Mucosa of rectum (tissue), 2 donors: ENCODE measurements around the gene IVNS1ABP.

Experiments used
- H3K27ac ChIP-seq, 2 donors: one replicate each; pipeline ENCODE4 v1.7.0; 2013; ENCODE audit warnings: inconsistent platforms in 2 of 2, low read depth in 2 of 2, low read length in 2 of 2
- H3K27me3 ChIP-seq, 2 donors: one replicate each; pipeline ENCODE4 v1.7.0; 2013; ENCODE audit warnings: low read length in 2 of 2; ENCODE audit not compliant: control insufficient read depth in 2 of 2, insufficient read depth in 2 of 2
- H3K36me3 ChIP-seq, 2 donors: one replicate each; pipeline ENCODE4 v1.7.0; 2013; ENCODE audit warnings: low read length in 2 of 2; ENCODE audit not compliant: control insufficient read depth in 2 of 2, insufficient read depth in 2 of 2
- H3K4me1 ChIP-seq, 2 donors: one replicate each; pipeline ENCODE4 v1.7.0; 2013; ENCODE audit warnings: low read length in 2 of 2, mild to moderate bottlenecking in 1 of 2; ENCODE audit not compliant: control insufficient read depth in 2 of 2, insufficient read depth in 2 of 2
- H3K4me3 ChIP-seq, 2 donors: one replicate each; pipeline ENCODE4 v1.7.0; 2013; ENCODE audit warnings: low read length in 2 of 2
- H3K9ac ChIP-seq, 2 donors: one replicate each; pipeline ENCODE4 v1.7.0; 2013; ENCODE audit warnings: low read length in 2 of 2, low read depth in 1 of 2, mild to moderate bottlenecking in 1 of 2
- H3K9me3 ChIP-seq, 2 donors: one replicate each; pipeline ENCODE4 v1.7.0; 2013; ENCODE audit warnings: low read length in 2 of 2; ENCODE audit not compliant: control insufficient read depth in 2 of 2
- donor health status: healthy.
- donor health status: Normal muscosa, but diverticular disease.

Gene IVNS1ABP

GRCh38 chr1:185317886-185318310 lies 855 bp upstream of the IVNS1ABP start:
- Histone ChIP-seq H3K36me3 (no peaks in the 10 kb centered on the region), H3K9ac (peak overlapping the region; percentile 83 to 88)

GRCh38 chr1:185316163-185317033 lies 645 bp downstream of the IVNS1ABP start:
- H3K9ac ChIP-seq: peak overlapping the region; percentile 98 to 99
- no peaks in the 10 kb centered on the region for H3K9me3 ChIP-seq
- H3K4me1 ChIP-seq: peaks cover 22 to 35% of the 10 kb centered on the region in 2 donors
- peak overlapping the region; percentile 99 for H3K27ac ChIP-seq
- H3K4me3 ChIP-seq: peak overlapping the region; percentile 96 to 99
- H3K36me3 ChIP-seq: no peaks in the 10 kb centered on the region
- H3K27me3 ChIP-seq: no peaks in the 10 kb centered on the region

More at GRCh38 chr1:185317886-185318310, 855 bp upstream of the IVNS1ABP start:
- H3K4me3 ChIP-seq: peak overlapping the region; percentile 96 to 99
- no peaks in the 10 kb centered on the region for H3K9me3 ChIP-seq
- no peaks in the 10 kb centered on the region for H3K27me3 ChIP-seq
- peak overlapping the region; percentile 99 for H3K27ac ChIP-seq
- H3K4me1 ChIP-seq: peaks cover 14 to 30% of the 10 kb centered on the region in 2 donors

- Histone ChIP-seq H3K4me1 (peaks cover 22 to 37% of the 10 kb centered on the region in 2 donors), H3K36me3 (peaks cover 5 to 6% of the 10 kb centered on the region in 2 donors)
Measured at GRCh38 chr1:185315445-185316071, 1.5 kb downstream of the IVNS1ABP start.

GRCh38 chr1:185314411-185314810 lies 2.6 kb downstream of the IVNS1ABP start:
- Histone ChIP-seq H3K36me3 (peaks cover 7 to 12% of the 10 kb centered on the region in 2 donors), H3K27me3 (no peaks in the 10 kb centered on the region), H3K4me1 (peaks cover 22 to 37% of the 10 kb centered on the region in 2 donors), H3K4me3 (peak overlapping the region; percentile 96 to 99), H3K9me3 (no peaks in the 10 kb centered on the region), H3K27ac (peak overlapping the region; percentile 24 to 99), H3K9ac (peak overlapping the region in 1 of 2 donors; percentile 99)

More at GRCh38 chr1:185315445-185316071, 1.5 kb downstream of the IVNS1ABP start:
- H3K27ac ChIP-seq: peak overlapping the region; percentile 99
- H3K9ac ChIP-seq: peak overlapping the region; percentile 98 to 99
- no peaks in the 10 kb centered on the region for H3K9me3 ChIP-seq
- no peaks in the 10 kb centered on the region for H3K27me3 ChIP-seq
- H3K4me3 ChIP-seq: peak overlapping the region; percentile 96 to 99

- Histone ChIP-seq H3K9ac (no peak overlapping the region), H3K27ac (no peak overlapping the region), H3K36me3 (peaks cover 23 to 29% of the 10 kb centered on the region in 2 donors), H3K4me3 (peak overlapping the region in 1 of 2 donors; percentile 43), H3K27me3 (no peaks in the 10 kb centered on the region), H3K9me3 (no peaks in the 10 kb centered on the region), H3K4me1 (peaks cover 16 to 25% of the 10 kb centered on the region in 2 donors)
Measured at GRCh38 chr1:185312361-185313138, 4.5 kb downstream of the IVNS1ABP start.

GRCh38 chr1:185311589-185312225 lies 5.3 kb downstream of the IVNS1ABP start:
- H3K9me3 ChIP-seq: no peaks in the 10 kb centered on the region
- H3K36me3 ChIP-seq: peaks cover 32 to 38% of the 10 kb centered on the region in 2 donors
- peaks cover 15 to 24% of the 10 kb centered on the region in 2 donors for H3K4me1 ChIP-seq
- no peaks in the 10 kb centered on the region for H3K27me3 ChIP-seq
- H3K4me3 ChIP-seq: peak overlapping the region in 1 of 2 donors; percentile 43
- H3K27ac ChIP-seq: no peak overlapping the region
- no peak overlapping the region for H3K9ac ChIP-seq

- no peaks in the 10 kb centered on the region for H3K27me3 ChIP-seq
- peaks cover 52 to 56% of the 10 kb centered on the region in 2 donors for H3K36me3 ChIP-seq
- H3K4me3 ChIP-seq: no peak overlapping the region
- H3K27ac ChIP-seq: no peak overlapping the region
- H3K9ac ChIP-seq: no peak overlapping the region
- peaks cover 15 to 18% of the 10 kb centered on the region in 2 donors for H3K4me1 ChIP-seq
- no peaks in the 10 kb centered on the region for H3K9me3 ChIP-seq
Measured at GRCh38 chr1:185309566-185309965, 7.5 kb downstream of the IVNS1ABP start.

GRCh38 chr1:185308126-185308525 lies 8.9 kb downstream of the IVNS1ABP start:
- H3K4me1 ChIP-seq: peaks cover 7% of the 10 kb centered on the region in 2 donors
- H3K36me3 ChIP-seq: peaks cover 65 to 68% of the 10 kb centered on the region in 2 donors
- no peak overlapping the region for H3K4me3 ChIP-seq
- no peak overlapping the region for H3K27ac ChIP-seq
- no peak overlapping the region for H3K9ac ChIP-seq
- no peaks in the 10 kb centered on the region for H3K9me3 ChIP-seq
- no peaks in the 10 kb centered on the region for H3K27me3 ChIP-seq

GRCh38 chr1:185305419-185305818 lies 11.6 kb downstream of the IVNS1ABP start:
- Histone ChIP-seq H3K4me1 (no peaks in the 10 kb centered on the region), H3K9ac (no peak overlapping the region), H3K4me3 (no peak overlapping the region), H3K27ac (no peak overlapping the region), H3K27me3 (no peaks in the 10 kb centered on the region), H3K9me3 (no peaks in the 10 kb centered on the region), H3K36me3 (peaks cover 79 to 87% of the 10 kb centered on the region in 2 donors)
